HepG2 (cell line): Measurements from ENCODE around the gene SKIL. TPM values are rescaled to one million over a fixed set of nuclear protein-coding genes. Genes with fewer than 3 reads are reported as not detected.

ENCODE experiments used
- ATAC-seq: fragments of 200-7000 bp; cut with Tn5 transposase; 3 replicates; pipeline ENCODE4 v1.9.1; 2020; ENCODE audit warnings: mild to moderate bottlenecking, moderate library complexity
- BruUV-seq: library from RNA; stranded (reverse); fragments of 400-500 nt; replicated peaks from 2 replicates; lab custom pipeline; 2021; lab: Mats Ljungman, UMichigan
- CTCF ChIA-PET: fragments of 300-600 bp; formaldehyde crosslinking; extraction: SDS; loops from one replicate; lab custom pipeline; 2021; ENCODE audit warnings: low total read pairs, inconsistent platforms, low intra/inter-chr PET ratio; lab: Yijun Ruan, JAX
- POLR2A ChIA-PET: fragments of 350-600 bp; sonication (Branson Sonifier 250); formaldehyde crosslinking; loops from one replicate; lab custom pipeline; 2020; ENCODE audit warnings: antibody characterized with exemption, inconsistent platforms; lab: Yijun Ruan, JAX
- DNase-seq: peaks from one replicate; pipeline ENCODE4 v3.0.0-alpha.2; 2015; ENCODE audit warnings: low spot score
- FAIRE-seq: peaks from 3 replicates; lab custom pipeline; 2011; peaks lifted over from hg19 to GRCh38; lab: Jason Lieb, UNC
- H2AFZ ChIP-seq: one replicate; pipeline ENCODE4 v1.6.1; 2011; ENCODE audit warnings: low read length, inconsistent platforms
- H3K27ac ChIP-seq: fragments of 300-600 bp; 3 replicates; pipeline ENCODE4 v1.8.0; 2011; ENCODE audit warnings: mixed run types, mild to moderate bottlenecking, mixed read lengths, low read length, inconsistent platforms; ENCODE audit not compliant: insufficient read depth; ENCODE audit errors: extremely low read length
- H3K27me3 ChIP-seq, 2 experiments: fragments of 200-600 bp in 1 of 2; 2 replicates in 1 of 2; 3 replicates in 1 of 2; pipeline versions ENCODE4 v1.6.0 to v1.8.0; 2011; ENCODE audit warnings: low read length in 2 of 2, mild to moderate bottlenecking in 2 of 2, moderate library complexity in 2 of 2, inconsistent platforms in 1 of 2; ENCODE audit not compliant: insufficient read depth in 2 of 2, control insufficient read depth in 1 of 2
- H3K36me3 ChIP-seq, 2 experiments: fragments of 200-600 bp in 1 of 2; replicated peaks in 1 of 2; 2 replicates in 1 of 2; 3 replicates in 1 of 2; pipeline versions ENCODE4 v1.5.1 to v1.8.0; 2011; ENCODE audit warnings: low read length in 2 of 2, inconsistent platforms in 1 of 2; ENCODE audit not compliant: insufficient read depth in 2 of 2, control insufficient read depth in 1 of 2
- H3K4me1 ChIP-seq: 2 replicates; pipeline ENCODE4 v1.5.1; 2012; ENCODE audit warnings: low read length, inconsistent platforms; ENCODE audit not compliant: insufficient read depth
- H3K4me2 ChIP-seq: 2 replicates; pipeline ENCODE4 v1.6.0; 2011; ENCODE audit warnings: low read depth, low read length, inconsistent platforms
- H3K4me3 ChIP-seq, 3 experiments: fragments of 200-600 bp in 1 of 3; sonication (generic), shearing (Covaris generic) in 1 of 3; replicated peaks in 1 of 3; 2 replicates each; pipeline ENCODE4 v1.5.1; 2011 to 2016; ENCODE audit warnings: low read length in 3 of 3, inconsistent platforms in 2 of 3, low read depth in 2 of 3, mild to moderate bottlenecking in 2 of 3, control low read depth in 1 of 3, mixed read lengths in 1 of 3; ENCODE audit not compliant: insufficient read depth in 1 of 3
- H3K79me2 ChIP-seq: one replicate; pipeline ENCODE4 v1.6.1; 2011; ENCODE audit warnings: low read length, inconsistent platforms; ENCODE audit not compliant: insufficient read depth
- H3K9ac ChIP-seq: 2 replicates; pipeline ENCODE4 v1.6.0; 2011; ENCODE audit warnings: mild to moderate bottlenecking, low read depth, low read length, inconsistent platforms; ENCODE audit not compliant: insufficient read depth
- H3K9me3 ChIP-seq: 2 replicates; pipeline ENCODE4 v1.5.1; 2012; ENCODE audit warnings: mild to moderate bottlenecking, low read length
- H4K20me1 ChIP-seq: 2 replicates; pipeline ENCODE4 v1.6.0; 2011; ENCODE audit warnings: inconsistent platforms, mild to moderate bottlenecking, low read length, moderate library complexity; ENCODE audit not compliant: insufficient read depth
- ASH2L ChIP-seq: fragments of 300-600, 200-600 bp; sonication (generic); IDR thresholded peaks from 2 replicates; pipeline ENCODE4 v1.7.0; 2017; ENCODE audit warnings: low read depth, mild to moderate bottlenecking, moderate library complexity, mixed read lengths, low read length; ENCODE audit not compliant: insufficient read length
- CENPBD1 ChIP-seq: sonication (generic); formaldehyde crosslinking; IDR thresholded peaks from 2 replicates; pipeline ENCODE4 v1.8.0; 2022; ENCODE audit warnings: missing genetic modification reagents, low read depth, mild to moderate bottlenecking, borderline replicate concordance
- DPF2 ChIP-seq: sonication (generic); formaldehyde crosslinking; IDR thresholded peaks from 2 replicates; pipeline ENCODE4 v1.4.0; 2020; ENCODE audit warnings: mild to moderate bottlenecking, low read depth, missing genetic modification reagents, borderline replicate concordance
- HMG20A ChIP-seq: IDR thresholded peaks from 2 replicates; pipeline ENCODE4 v1.6.1; 2016; ENCODE audit warnings: borderline replicate concordance
- HMGXB4 ChIP-seq, 2 experiments: sonication (generic) in 1 of 2; formaldehyde crosslinking in 1 of 2; IDR thresholded peaks; 2 replicates each; pipeline versions ENCODE4 v1.4.0 to v1.6.1; 2018 to 2020; ENCODE audit warnings: missing genetic modification reagents in 2 of 2, borderline replicate concordance in 1 of 2, low read depth in 1 of 2, mild to moderate bottlenecking in 1 of 2, missing biosample characterization in 1 of 2
- RFX5 ChIP-seq: IDR thresholded peaks from 2 replicates; pipeline ENCODE4 v1.6.1; 2011; ENCODE audit warnings: low read depth, low read length, improper control_type of control experiment
- SKI ChIP-seq: fragments of 450-650 bp; IDR thresholded peaks from one replicate; pipeline ENCODE4 v1.6.1; 2018; ENCODE audit warnings: mild to moderate bottlenecking; ENCODE audit not compliant: partially characterized antibody
- SRY ChIP-seq: sonication (generic); formaldehyde crosslinking; IDR thresholded peaks from 2 replicates; pipeline ENCODE4 v1.8.0; 2022; ENCODE audit warnings: mild to moderate bottlenecking, missing genetic modification reagents
- ZNF280D ChIP-seq: sonication (generic); formaldehyde crosslinking; IDR thresholded peaks from 2 replicates; pipeline ENCODE4 v1.5.1; 2020; ENCODE audit warnings: mild to moderate bottlenecking, missing genetic modification reagents
- WGBS: methylation state at CpG from one replicate; pipeline ENCODE4 v1.1.6; 2017; ENCODE audit warnings: low lambda C conversion rate; 5-methylcytosine and 5-hydroxymethylcytosine counted together
- in situ Hi-C: cut with HindIII; loops from 2 replicates; pipeline ENCODE4 v1.10.0; 2017; ENCODE audit warnings: low pct_unique_long_range_greater_than_20kb; ENCODE audit not compliant: extremely low pct_ligation_motif_present
- intact Hi-C: fragments of 100-400 bp; cut with micrococcal nuclease; formaldehyde crosslinking; loops from one replicate; pipeline ENCODE4 v1.10.0; 2022; ENCODE audit not compliant: unreplicated experiment
- polyA plus RNA-seq, 8 experiments: library from polyadenylated mRNA; depleted of rRNA in 3 of 8; stranded (reverse) in 7 of 8; unstranded in 1 of 8; fragments of >200 nt; fragmentation: Illumina TruSeq in 4 of 8; extraction: Trizol in 4 of 8; gene quantifications; 2 replicates each; pipeline versions ENCODE4 v1.2.1 to v1.2.3, GENCODE V29; 2011 to 2016; ENCODE audit warnings: low read depth in 4 of 8, missing spikeins in 1 of 8, mixed read lengths in 1 of 8; ENCODE audit not compliant: insufficient read depth in 1 of 8
- total RNA-seq, 5 experiments: library from RNA; depleted of rRNA; stranded (reverse); fragments of >200 nt; fragmentation: Illumina TruSeq; extraction: Trizol; gene quantifications; 2 replicates each; pipeline ENCODE4 v1.2.3, GENCODE V29; 2016; ENCODE audit warnings: low read depth in 1 of 5

Gene SKIL
- total and polyA plus RNA-seq, 2 of the 13 experiments (the other 11 are each of a cell fraction or from before 2014, with no cell fraction given) = 5.2 to 20.7 TPM

- TF ChIP-seq SKI (no peak), HMGXB4 (CRISPR knock-in tag; IDR thresholded peaks at IDR 0.05; ENCODE audit: borderline replicate concordance in 1 of 2, low read depth in 1 of 2) (no peak), ZNF280D (CRISPR knock-in tag) (no peak), ASH2L (no peak), HMG20A (no peak), SRY (CRISPR knock-in tag) (no peak), DPF2 (CRISPR knock-in tag) (no peak), RFX5 (no peak)
These were observed 74.9 kb downstream of the SKIL start (continued) for GRCh38 chr3:170432416-170432815.

GRCh38 chr3:170436697-170437096 lies 79.2 kb downstream of the SKIL start:
- Histone ChIP-seq H3K27me3 (peaks cover 1 to 3% of the 10 kb centered on the region in 2 experiments; a peak in 1 of 5 replicates), H3K9me3 (no peaks in the 10 kb centered on the region), H3K4me1 (peaks cover 16% of the 10 kb centered on the region), H3K4me3 (no peak overlapping the region), H2AFZ (no peak overlapping the region), H3K79me2 (no peaks in the 10 kb centered on the region), H4K20me1 (no peaks in the 10 kb centered on the region), H3K27ac (no peak overlapping the region), H3K4me2 (no peak overlapping the region), H3K9ac (no peak overlapping the region), H3K36me3 (no peaks in the 10 kb centered on the region; a peak in 1 of 5 replicates)
- WGBS = 90% methylated on average over 2 of the region's 2 CpGs
- TF ChIP-seq CENPBD1 (CRISPR knock-in tag) = no peak
- in situ Hi-C loops = no loop called here
- ATAC-seq (no peak), FAIRE-seq (no peak), DNase-seq (no peak)
- no TSS peak for BruUV-seq
- ChIA-PET POLR2A (no interaction called here), CTCF (no interaction called here)
- intact Hi-C loops = no loop called here
